Colonic mucosa (tissue), 4 donors: ENCODE measurements around the gene TTC27. TPM values are rescaled to one million over a fixed set of nuclear protein-coding genes. Genes with fewer than 3 reads are reported as not detected.

Experiments
- DNase-seq: peaks from one replicate; pipeline ENCODE4 v3.0.0-alpha.2; 2020
- H3K27ac ChIP-seq: fragments of 200-600 bp; one replicate; pipeline ENCODE4 v1.8.0; 2021
- H3K27me3 ChIP-seq: fragments of 200-600 bp; one replicate; pipeline ENCODE4 v1.8.0; 2021
- H3K36me3 ChIP-seq: fragments of 200-600 bp; one replicate; pipeline ENCODE4 v1.8.0; 2021
- H3K4me1 ChIP-seq: fragments of 200-600 bp; one replicate; pipeline ENCODE4 v1.8.0; 2021; ENCODE audit warnings: mild to moderate bottlenecking
- H3K4me3 ChIP-seq: fragments of 200-600 bp; one replicate; pipeline ENCODE4 v1.8.0; 2021
- H3K9ac ChIP-seq, 2 donors: one replicate each; pipeline ENCODE4 v1.7.0; 2013; ENCODE audit warnings: control low read depth in 2 of 2, low read depth in 2 of 2, low read length in 2 of 2
- H3K9me3 ChIP-seq: fragments of 200-600 bp; one replicate; pipeline ENCODE4 v1.8.0; 2021
- intact Hi-C: fragments of 100-400 bp; cut with DNase I; formaldehyde crosslinking; loops from one replicate; pipeline ENCODE4 v1.14.1; 2022
- total RNA-seq, 2 donors: library from RNA; stranded (reverse); fragmentation: NEBNext Ultra II Directional in 1 of 2; extraction: Animal tissue kit (Norgen Biotek cat#: 25700) in 1 of 2; gene quantifications; one replicate each; pipeline ENCODE4 v1.2.1, GENCODE V29; 2021
- TF ChIP-seq, protein P1 (sequence below): fragments of 200-600 bp; IDR thresholded peaks from one replicate; pipeline ENCODE4 v1.8.0; 2022; ENCODE audit warnings: antibody characterized with exemption, mild to moderate bottlenecking
- donor health status: healthy.
- donor health status: DM: no; HTN: no; CAD: no.
- donor health status: DM: no; HTN: no; CAD: no.

Gene TTC27
- total RNA-seq, 2 donors from 2014 or later, result 10.0 to 15.5 TPM

DNA sequence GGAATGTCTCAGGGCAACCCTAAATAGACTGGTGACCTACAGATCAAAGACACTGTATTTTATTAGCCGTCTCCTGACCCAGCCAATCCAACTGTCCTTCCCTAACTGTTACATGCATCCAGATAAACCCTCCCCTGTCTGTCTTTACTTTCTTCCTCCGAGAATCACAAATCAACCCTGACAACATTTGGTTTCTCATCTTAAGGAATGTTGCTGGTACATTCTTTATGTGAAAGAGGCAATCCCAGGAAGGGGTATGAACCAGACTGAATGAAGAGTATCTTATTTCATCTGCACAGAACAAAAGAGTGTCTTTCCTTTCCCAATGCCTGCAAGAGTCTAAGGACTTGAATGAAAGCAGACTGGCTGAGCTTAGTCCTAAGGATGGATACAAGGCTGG is 205.0 kb downstream of the TTC27 start:
- Histone ChIP-seq H3K9me3 (no peaks in the 10 kb centered on the region), H3K4me1 (no peaks in the 10 kb centered on the region), H3K9ac (no peak overlapping the region), H3K4me3 (no peak overlapping the region), H3K27ac (no peak overlapping the region), H3K27me3 (no peaks in the 10 kb centered on the region), H3K36me3 (no peaks in the 10 kb centered on the region)
- TF ChIP-seq, protein P1, sequence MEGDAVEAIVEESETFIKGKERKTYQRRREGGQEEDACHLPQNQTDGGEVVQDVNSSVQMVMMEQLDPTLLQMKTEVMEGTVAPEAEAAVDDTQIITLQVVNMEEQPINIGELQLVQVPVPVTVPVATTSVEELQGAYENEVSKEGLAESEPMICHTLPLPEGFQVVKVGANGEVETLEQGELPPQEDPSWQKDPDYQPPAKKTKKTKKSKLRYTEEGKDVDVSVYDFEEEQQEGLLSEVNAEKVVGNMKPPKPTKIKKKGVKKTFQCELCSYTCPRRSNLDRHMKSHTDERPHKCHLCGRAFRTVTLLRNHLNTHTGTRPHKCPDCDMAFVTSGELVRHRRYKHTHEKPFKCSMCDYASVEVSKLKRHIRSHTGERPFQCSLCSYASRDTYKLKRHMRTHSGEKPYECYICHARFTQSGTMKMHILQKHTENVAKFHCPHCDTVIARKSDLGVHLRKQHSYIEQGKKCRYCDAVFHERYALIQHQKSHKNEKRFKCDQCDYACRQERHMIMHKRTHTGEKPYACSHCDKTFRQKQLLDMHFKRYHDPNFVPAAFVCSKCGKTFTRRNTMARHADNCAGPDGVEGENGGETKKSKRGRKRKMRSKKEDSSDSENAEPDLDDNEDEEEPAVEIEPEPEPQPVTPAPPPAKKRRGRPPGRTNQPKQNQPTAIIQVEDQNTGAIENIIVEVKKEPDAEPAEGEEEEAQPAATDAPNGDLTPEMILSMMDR, result no peak
- DNase-seq, result no peak
- intact Hi-C loops, result no loop called here

DNA sequence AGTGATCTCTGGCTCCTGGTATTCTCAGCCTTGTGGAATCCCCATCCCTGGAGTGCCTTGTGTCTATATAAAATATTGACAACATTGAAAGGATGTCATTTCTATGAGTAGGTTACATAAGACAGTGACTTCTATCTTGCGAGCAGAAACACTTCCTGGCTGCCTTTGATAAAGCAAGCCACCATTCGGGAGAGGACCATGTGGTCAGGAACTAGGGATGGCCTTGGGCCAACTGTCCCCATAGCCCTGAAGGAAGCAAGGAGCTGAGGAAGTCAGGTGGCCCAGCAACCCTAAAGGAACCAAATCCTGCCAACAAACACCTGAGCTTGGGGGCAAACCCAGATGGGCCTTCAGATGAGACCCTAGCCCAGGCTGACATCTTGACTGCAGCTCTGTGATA is 205.9 kb downstream of the TTC27 start:
- intact Hi-C loops, result no loop called here
- TF ChIP-seq, protein P1, result no peak
- Histone ChIP-seq H3K27me3 (no peaks in the 10 kb centered on the region), H3K9ac (no peak overlapping the region), H3K9me3 (no peaks in the 10 kb centered on the region), H3K36me3 (no peaks in the 10 kb centered on the region), H3K4me3 (no peak overlapping the region), H3K27ac (no peak overlapping the region), H3K4me1 (no peaks in the 10 kb centered on the region)
- DNase-seq, result no peak

DNA sequence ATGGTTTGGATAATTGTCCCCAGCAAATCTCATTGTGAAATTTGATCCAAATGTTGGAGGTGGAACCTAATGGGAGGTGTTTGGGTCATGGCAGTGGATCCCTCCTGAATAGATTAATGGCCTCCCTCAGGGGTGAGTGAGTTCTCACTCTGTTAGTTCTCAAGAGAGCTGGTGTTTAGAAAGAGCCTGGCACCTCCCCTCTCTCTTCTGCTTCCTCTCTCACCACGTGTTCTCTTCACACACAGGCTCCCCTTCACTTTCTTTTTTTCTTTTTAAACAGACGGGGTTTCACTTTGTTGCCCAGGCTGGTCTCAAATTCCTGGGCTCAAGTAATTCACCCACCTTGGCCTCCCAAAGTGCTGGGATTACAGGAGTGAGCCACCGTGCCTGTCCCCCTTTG is 207.3 kb downstream of the TTC27 start:
- Histone ChIP-seq H3K9me3 (no peaks in the 10 kb centered on the region), H3K4me3 (no peak overlapping the region), H3K27me3 (no peaks in the 10 kb centered on the region), H3K9ac (no peak overlapping the region), H3K36me3 (no peaks in the 10 kb centered on the region), H3K4me1 (no peaks in the 10 kb centered on the region), H3K27ac (no peak overlapping the region)
- DNase-seq, result no peak
- intact Hi-C loops, result no loop called here
- TF ChIP-seq, protein P1, result no peak

DNA sequence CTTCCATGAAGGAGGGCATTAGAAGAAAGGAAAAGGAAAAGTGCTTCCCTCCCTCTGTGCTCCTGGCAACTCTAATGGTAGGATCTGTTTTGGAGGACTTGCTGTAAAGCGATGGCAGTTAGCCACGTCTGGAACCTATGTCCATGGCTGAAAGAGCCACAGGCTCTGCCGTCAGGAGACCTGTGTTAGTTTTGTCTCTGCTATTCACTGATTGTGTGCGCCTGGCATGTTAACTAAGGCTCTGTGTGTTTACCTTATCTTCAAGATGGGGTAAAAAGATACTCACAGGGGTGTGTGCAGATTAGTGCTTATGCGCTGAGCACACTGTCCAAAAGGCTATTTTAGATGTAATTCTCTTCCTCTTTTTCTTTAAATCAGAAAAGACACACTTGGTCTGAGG is 209.1 kb downstream of the TTC27 start:
- TF ChIP-seq, protein P1, result no peak
- H3K4me1 ChIP-seq, result no peaks in the 10 kb centered on the region
- no peaks in the 10 kb centered on the region for H3K9me3 ChIP-seq
- H3K36me3 ChIP-seq, result no peaks in the 10 kb centered on the region
- H3K27ac ChIP-seq, result no peak overlapping the region
- no peaks in the 10 kb centered on the region for H3K27me3 ChIP-seq
- no peak overlapping the region for H3K4me3 ChIP-seq
- DNase-seq, result no peak
- H3K9ac ChIP-seq, result no peak overlapping the region
- intact Hi-C loops, result no loop called here

DNA sequence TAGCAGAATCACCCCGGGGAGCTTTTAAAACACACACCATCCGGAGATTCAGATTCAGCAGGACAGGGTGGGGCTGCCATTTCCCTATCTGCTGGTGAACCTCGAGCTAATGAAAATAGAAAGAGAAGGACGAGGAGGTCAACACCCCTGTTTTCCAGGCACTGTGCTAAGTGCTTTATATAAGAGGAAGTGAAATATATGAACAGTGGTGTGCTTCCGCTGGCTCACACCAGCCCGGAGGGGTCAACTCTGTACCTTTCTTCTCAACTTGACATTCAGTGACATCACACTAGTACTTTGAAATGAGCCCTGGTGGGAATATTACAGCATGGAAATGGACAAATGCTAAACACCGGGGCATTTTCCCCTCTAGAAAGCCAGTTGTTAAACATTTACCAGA is 210.6 kb downstream of the TTC27 start:
- TF ChIP-seq, protein P1, result no peak
- H3K36me3 ChIP-seq, result no peaks in the 10 kb centered on the region
- intact Hi-C loops, result no loop called here
- H3K9me3 ChIP-seq, result no peaks in the 10 kb centered on the region
- H3K4me1 ChIP-seq, result no peaks in the 10 kb centered on the region
- H3K27ac ChIP-seq, result no peak overlapping the region
- H3K9ac ChIP-seq, result no peak overlapping the region
- H3K27me3 ChIP-seq, result no peaks in the 10 kb centered on the region
- H3K4me3 ChIP-seq, result no peak overlapping the region
- no peak for DNase-seq

DNA sequence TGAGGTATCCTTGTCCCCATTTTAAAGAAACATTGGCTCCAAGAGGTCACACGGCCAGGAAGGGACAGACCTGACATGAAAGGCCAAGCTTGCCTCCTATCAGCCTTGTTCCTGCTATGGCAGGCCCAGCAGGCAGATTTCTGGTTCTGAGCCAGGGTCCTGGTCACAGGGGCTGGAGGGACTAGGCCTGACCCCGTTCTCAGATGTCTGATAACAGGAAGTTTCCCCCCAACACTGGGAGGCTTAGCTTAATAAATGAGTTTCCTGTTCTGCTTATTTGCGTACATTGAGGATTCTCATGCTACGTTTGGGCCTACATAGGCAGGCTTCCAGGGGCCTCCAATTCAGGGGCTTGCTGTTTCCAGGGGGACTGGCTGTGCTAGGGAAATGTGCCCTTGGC is 211.1 kb downstream of the TTC27 start:
- intact Hi-C loops, result no loop called here
- no peaks in the 10 kb centered on the region for H3K36me3 ChIP-seq
- no peaks in the 10 kb centered on the region for H3K27me3 ChIP-seq
- H3K4me1 ChIP-seq, result no peaks in the 10 kb centered on the region
- H3K27ac ChIP-seq, result no peak overlapping the region
- TF ChIP-seq, protein P1, result no peak
- H3K9ac ChIP-seq, result no peak overlapping the region
- no peaks in the 10 kb centered on the region for H3K9me3 ChIP-seq
- no peak overlapping the region for H3K4me3 ChIP-seq
- DNase-seq, result no peak
